ENCODE results near the gene UQCRHL.
A peak's percentile ranks its signal among the peaks of the same experiment; 100 is the strongest.

UQCRHL gene

DNA sequence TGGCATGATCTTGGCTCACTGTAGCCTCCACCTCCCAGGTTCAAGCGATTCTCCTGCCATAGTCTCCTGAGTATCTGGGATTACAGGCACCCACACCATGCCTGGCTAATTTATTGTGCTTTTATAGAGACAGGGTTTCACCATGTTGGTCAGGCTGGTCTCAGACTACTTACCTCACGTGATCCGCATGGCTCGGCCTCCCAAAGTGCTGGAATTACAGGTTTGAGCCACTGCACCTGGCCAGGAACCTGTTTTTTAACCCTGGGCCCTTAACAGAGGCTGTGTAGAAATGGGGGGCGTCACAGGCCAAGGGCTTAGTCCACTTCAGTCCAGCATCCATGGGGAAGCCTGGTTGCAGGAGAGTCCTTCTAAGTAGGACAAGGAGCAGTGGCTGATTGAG, 39.5 kb downstream of the UQCRHL start:
- H3K36me3 Mint-ChIP-seq (ENCODE audit: low read depth): peaks cover 44% of the 10 kb centered on the region
- DNase-seq: no peak
- peaks cover 20% of the 10 kb centered on the region for H3K4me1 Mint-ChIP-seq
- H3K27me3 Mint-ChIP-seq (ENCODE audit: low read depth, poor library complexity): no peaks in the 10 kb centered on the region
- H3K9me3 Mint-ChIP-seq: no peaks in the 10 kb centered on the region
- peak overlapping the region; percentile 16 for H3K27ac Mint-ChIP-seq
- TF ChIP-seq, protein P1, sequence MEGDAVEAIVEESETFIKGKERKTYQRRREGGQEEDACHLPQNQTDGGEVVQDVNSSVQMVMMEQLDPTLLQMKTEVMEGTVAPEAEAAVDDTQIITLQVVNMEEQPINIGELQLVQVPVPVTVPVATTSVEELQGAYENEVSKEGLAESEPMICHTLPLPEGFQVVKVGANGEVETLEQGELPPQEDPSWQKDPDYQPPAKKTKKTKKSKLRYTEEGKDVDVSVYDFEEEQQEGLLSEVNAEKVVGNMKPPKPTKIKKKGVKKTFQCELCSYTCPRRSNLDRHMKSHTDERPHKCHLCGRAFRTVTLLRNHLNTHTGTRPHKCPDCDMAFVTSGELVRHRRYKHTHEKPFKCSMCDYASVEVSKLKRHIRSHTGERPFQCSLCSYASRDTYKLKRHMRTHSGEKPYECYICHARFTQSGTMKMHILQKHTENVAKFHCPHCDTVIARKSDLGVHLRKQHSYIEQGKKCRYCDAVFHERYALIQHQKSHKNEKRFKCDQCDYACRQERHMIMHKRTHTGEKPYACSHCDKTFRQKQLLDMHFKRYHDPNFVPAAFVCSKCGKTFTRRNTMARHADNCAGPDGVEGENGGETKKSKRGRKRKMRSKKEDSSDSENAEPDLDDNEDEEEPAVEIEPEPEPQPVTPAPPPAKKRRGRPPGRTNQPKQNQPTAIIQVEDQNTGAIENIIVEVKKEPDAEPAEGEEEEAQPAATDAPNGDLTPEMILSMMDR (IDR thresholded peaks at IDR 0.05): no peak
- no peak overlapping the region for H3K4me3 Mint-ChIP-seq

DNA sequence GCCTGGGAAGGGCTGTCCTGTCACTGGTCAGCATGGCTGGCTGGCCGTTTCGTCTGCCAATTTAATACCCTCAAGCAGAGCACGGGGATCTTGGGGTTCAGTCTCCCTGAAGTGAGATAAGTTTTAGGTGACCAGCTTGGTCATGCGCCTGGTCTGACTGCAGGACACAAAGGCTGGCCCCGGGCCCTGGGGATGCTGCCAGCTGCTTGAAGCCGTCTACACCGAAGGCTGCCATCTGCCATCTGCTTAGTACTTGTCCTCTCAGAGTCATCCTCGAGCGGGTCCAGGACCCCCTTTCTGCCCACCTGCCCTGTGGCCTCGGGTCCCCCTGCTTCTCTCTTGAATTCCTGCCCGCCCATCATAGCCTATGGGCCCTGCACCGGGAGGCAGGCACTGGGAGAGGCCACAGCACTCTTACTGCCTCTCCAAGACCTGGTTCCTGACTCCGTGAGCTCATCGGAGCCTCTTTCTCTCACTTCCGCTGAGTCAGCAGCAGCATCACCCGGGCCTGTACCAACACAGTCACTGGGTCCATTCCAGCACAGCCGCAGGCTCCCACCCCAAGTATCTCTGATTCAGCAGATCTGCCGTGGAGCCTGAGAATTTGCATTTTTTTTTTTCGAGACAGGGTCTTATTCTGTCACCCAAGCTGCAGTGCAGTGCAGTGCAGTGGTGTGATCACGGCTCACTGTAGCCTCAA, 41.8 kb downstream of the UQCRHL start:
- H3K4me1 Mint-ChIP-seq: peaks cover 30% of the 10 kb centered on the region
- peak overlapping the region; percentile 91 for H3K27ac Mint-ChIP-seq
- TF ChIP-seq, protein P1 (IDR thresholded peaks at IDR 0.05): no peak
- no peak for DNase-seq
- H3K4me3 Mint-ChIP-seq: no peak overlapping the region
- H3K36me3 Mint-ChIP-seq (ENCODE audit: low read depth): peaks cover 38% of the 10 kb centered on the region
- H3K27me3 Mint-ChIP-seq (ENCODE audit: low read depth, poor library complexity): no peaks in the 10 kb centered on the region
- no peaks in the 10 kb centered on the region for H3K9me3 Mint-ChIP-seq

DNA sequence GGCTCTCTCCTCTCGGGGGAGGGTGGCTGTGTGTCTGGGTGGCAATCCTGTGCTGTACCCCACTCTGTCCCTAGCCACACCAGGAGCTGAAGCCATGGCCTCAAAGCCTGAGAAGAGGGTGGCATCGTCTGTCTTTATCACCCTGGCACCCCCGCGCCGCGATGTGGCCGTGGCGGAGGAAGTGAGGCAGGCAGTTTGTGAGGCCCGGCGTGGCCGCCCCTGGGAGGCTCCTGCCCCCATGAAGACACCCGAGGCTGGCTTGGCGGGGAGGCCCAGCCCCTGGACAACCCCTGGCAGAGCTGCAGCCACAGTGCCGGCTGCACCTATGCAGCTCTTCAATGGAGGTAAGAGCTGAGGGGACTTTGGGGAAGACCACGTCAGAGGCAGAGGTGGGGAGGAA, 42.6 kb downstream of the UQCRHL start:
- DNase-seq: no peak
- TF ChIP-seq, protein P1 (IDR thresholded peaks at IDR 0.05): no peak
- H3K36me3 Mint-ChIP-seq (ENCODE audit: low read depth): peaks cover 34% of the 10 kb centered on the region
- peaks cover 34% of the 10 kb centered on the region for H3K4me1 Mint-ChIP-seq
- H3K9me3 Mint-ChIP-seq: no peaks in the 10 kb centered on the region
- no peak overlapping the region for H3K4me3 Mint-ChIP-seq
- no peaks in the 10 kb centered on the region for H3K27me3 Mint-ChIP-seq (ENCODE audit: low read depth, poor library complexity)
- H3K27ac Mint-ChIP-seq: peak overlapping the region; percentile 42

DNA sequence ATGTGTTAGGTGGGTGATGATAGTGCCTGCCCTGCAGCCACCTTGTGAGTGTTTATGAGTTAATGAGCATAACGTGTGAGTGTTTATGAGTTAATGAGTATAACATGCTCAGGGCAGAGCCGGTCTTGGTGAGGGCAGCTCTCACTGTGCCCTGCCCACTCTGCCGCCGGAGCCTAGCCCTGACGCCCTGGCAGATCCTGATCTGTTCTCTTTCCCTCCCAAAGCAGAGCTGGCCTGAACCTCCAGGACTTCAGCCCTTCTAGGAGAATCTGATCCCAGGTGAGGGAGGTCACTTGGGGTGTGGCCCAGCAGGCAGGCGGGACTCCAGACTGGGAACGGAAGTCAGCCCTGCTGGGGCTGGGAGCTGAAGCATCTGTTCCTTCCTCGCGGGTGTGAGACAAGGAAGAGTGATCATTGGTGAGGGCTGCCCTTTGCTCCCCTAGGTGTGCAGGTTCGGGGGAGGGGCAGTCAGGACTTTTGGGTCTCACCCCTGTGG, 43.1 kb downstream of the UQCRHL start:
- H3K4me3 Mint-ChIP-seq: no peak overlapping the region

DNA sequence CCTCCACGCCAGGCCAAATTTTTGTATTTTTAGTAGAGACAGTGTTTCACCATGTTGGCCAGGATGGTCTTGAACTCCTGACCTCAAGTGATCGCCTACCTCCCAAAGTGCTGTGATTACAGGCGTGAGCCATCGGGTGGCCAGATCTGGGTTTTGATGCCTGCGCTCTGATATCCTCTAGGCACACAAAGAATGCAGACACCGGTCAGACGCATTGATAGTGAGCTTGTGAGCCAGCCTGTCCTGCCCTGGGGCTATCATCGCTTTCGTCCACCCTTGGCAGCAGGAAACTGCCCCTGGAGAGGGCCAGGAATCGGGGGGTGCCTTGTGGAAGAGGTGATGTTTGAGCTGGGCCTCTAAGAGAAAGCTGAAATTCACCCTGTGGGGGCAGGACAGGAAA, 44.9 kb downstream of the UQCRHL start:
- no peak overlapping the region for H3K4me3 Mint-ChIP-seq
- no peaks in the 10 kb centered on the region for H3K9me3 Mint-ChIP-seq
- peaks cover 44% of the 10 kb centered on the region for H3K4me1 Mint-ChIP-seq
- H3K36me3 Mint-ChIP-seq (ENCODE audit: low read depth): peaks cover 28% of the 10 kb centered on the region
- H3K27me3 Mint-ChIP-seq (ENCODE audit: low read depth, poor library complexity): no peaks in the 10 kb centered on the region
- peak overlapping the region; percentile 91 for H3K27ac Mint-ChIP-seq
- TF ChIP-seq, protein P1 (IDR thresholded peaks at IDR 0.05): no peak
- DNase-seq: no peak

More for the DNA sequence above, 43.1 kb downstream of the UQCRHL start:
- peaks cover 34% of the 10 kb centered on the region for H3K36me3 Mint-ChIP-seq (ENCODE audit: low read depth)
- H3K27ac Mint-ChIP-seq: peak overlapping the region; percentile 48
- DNase-seq: no peak
- TF ChIP-seq, protein P1 (IDR thresholded peaks at IDR 0.05): no peak
- no peaks in the 10 kb centered on the region for H3K27me3 Mint-ChIP-seq (ENCODE audit: low read depth, poor library complexity)
- no peaks in the 10 kb centered on the region for H3K9me3 Mint-ChIP-seq
- peaks cover 38% of the 10 kb centered on the region for H3K4me1 Mint-ChIP-seq
